GM18511 (cell line): Measurements from ENCODE around the gene DIPK1B.

Source experiments
- ATAC-seq: cut with Tn5 transposase; IDR thresholded peaks from one replicate; pipeline ENCODE4 v1.9.1; 2021; ENCODE audit warnings: mild to moderate bottlenecking, moderate library complexity; ENCODE audit not compliant: unreplicated experiment

DIPK1B gene

GRCh38 chr9:136686534-136686793 lies 25.9 kb upstream of the DIPK1B start:
- peak; percentile 11 for ATAC-seq

GRCh38 chr9:136686794-136687711 lies 25.3 kb upstream of the DIPK1B start, which contains the start of gene AGPAT2:
AGPAT2 (minus strand) TSS chr9:136687457; CDS start chr9:136687357, 100 bp downstream.
- peak; percentile 63 for ATAC-seq

GRCh38 chr9:136687721-136688223 lies 24.6 kb upstream of the DIPK1B start:
- ATAC-seq = no peak

- no peak for ATAC-seq
These were observed 23.9 kb upstream of the DIPK1B start for GRCh38 chr9:136688274-136689107.

- ATAC-seq = no peak
These were observed 23.3 kb upstream of the DIPK1B start for GRCh38 chr9:136689108-136689460.

GRCh38 chr9:136690104-136690805 lies 22.1 kb upstream of the DIPK1B start:
- ATAC-seq = no peak

GRCh38 chr9:136690806-136691261 lies 21.5 kb upstream of the DIPK1B start:
- no peak for ATAC-seq

- no peak for ATAC-seq
These were observed 20.8 kb upstream of the DIPK1B start for GRCh38 chr9:136691316-136692184.

GRCh38 chr9:136692185-136693134 lies 19.9 kb upstream of the DIPK1B start:
- no peak for ATAC-seq

GRCh38 chr9:136693135-136693489 lies 19.3 kb upstream of the DIPK1B start:
- ATAC-seq = no peak

- no peak for ATAC-seq
These were observed 18.7 kb upstream of the DIPK1B start for GRCh38 chr9:136693490-136694162.

GRCh38 chr9:136694163-136694871 lies 18.1 kb upstream of the DIPK1B start:
- no peak for ATAC-seq

GRCh38 chr9:136694872-136695247 lies 17.5 kb upstream of the DIPK1B start:
- ATAC-seq = no peak

GRCh38 chr9:136695435-136695895 lies 16.9 kb upstream of the DIPK1B start:
- ATAC-seq = no peak

- no peak for ATAC-seq
These were observed 16.4 kb upstream of the DIPK1B start for GRCh38 chr9:136695955-136696354.

GRCh38 chr9:136696502-136696901 lies 15.9 kb upstream of the DIPK1B start:
- no peak for ATAC-seq

GRCh38 chr9:136697146-136697820 lies 15.1 kb upstream of the DIPK1B start:
- ATAC-seq = no peak
